WTC11 (cell line): Measurements from ENCODE around the gene GUCA2B. TPM values are rescaled to one million over a fixed set of nuclear protein-coding genes. Genes with fewer than 3 reads are reported as not detected.

Experiments
- ATAC-seq: fragments of 200-7000 bp; cut with Tn5 transposase; 2 replicates; pipeline ENCODE4 v1.10.0; 2021; ENCODE audit warnings: mild to moderate bottlenecking, moderate library complexity
- CTCF ChIA-PET: fragments of 300-600 bp; sonication (Branson Sonifier 250); formaldehyde crosslinking; loops from one replicate; lab custom pipeline; 2021; ENCODE audit warnings: antibody characterized with exemption; lab: Charles Lee
- POLR2A ChIA-PET: fragments of 350-600 bp; sonication (Branson Sonifier 250); formaldehyde crosslinking; loops from one replicate; lab custom pipeline; 2021; ENCODE audit warnings: antibody characterized with exemption; lab: Charles Lee
- DNase-seq: peaks from one replicate; pipeline ENCODE4 v3.0.0; 2021; ENCODE audit warnings: low spot score
- H3K27ac Mint-ChIP-seq: 2 replicates; pipeline ENCODE4 v1.8.0; 2021; ENCODE audit warnings: mixed read lengths
- H3K27me3 Mint-ChIP-seq: 2 replicates; pipeline ENCODE4 v1.8.0; 2021; ENCODE audit warnings: low read depth, mild to moderate bottlenecking, moderate library complexity, mixed read lengths
- H3K36me3 Mint-ChIP-seq: 2 replicates; pipeline ENCODE4 v1.8.0; 2021; ENCODE audit warnings: mixed read lengths
- H3K4me1 Mint-ChIP-seq: 2 replicates; pipeline ENCODE4 v1.8.0; 2022; ENCODE audit warnings: mixed read lengths
- H3K4me3 Mint-ChIP-seq: 2 replicates; pipeline ENCODE4 v1.8.0; 2021; ENCODE audit warnings: mild to moderate bottlenecking, moderate library complexity, mixed read lengths
- H3K9me3 Mint-ChIP-seq: 2 replicates; pipeline ENCODE4 v1.8.0; 2021; ENCODE audit warnings: mixed read lengths
- AFF4 ChIP-seq: sonication (generic); formaldehyde crosslinking; IDR thresholded peaks from 2 replicates; pipeline ENCODE4 v1.8.1; 2023; ENCODE audit warnings: mild to moderate bottlenecking, missing genetic modification reagents, borderline replicate concordance
- IRF2 ChIP-seq: sonication (generic); formaldehyde crosslinking; IDR thresholded peaks from 2 replicates; pipeline ENCODE4 v1.8.0; 2022; ENCODE audit warnings: low read depth, missing genetic modification reagents, borderline replicate concordance
- JAZF1 ChIP-seq: fragments of 250-450 bp; sonication (Bioruptor Pico); IDR thresholded peaks from 2 replicates; pipeline ENCODE4 v1.9.0; 2021; ENCODE audit warnings: moderate library complexity, mild to moderate bottlenecking, inconsistent platforms
- JUN ChIP-seq: sonication (generic); formaldehyde crosslinking; IDR thresholded peaks from 2 replicates; pipeline ENCODE4 v1.8.0; 2023; ENCODE audit warnings: mild to moderate bottlenecking, missing genetic modification reagents
- SOX15 ChIP-seq: fragments of 250-450 bp; sonication (Bioruptor Pico); IDR thresholded peaks from 2 replicates; pipeline ENCODE4 v1.9.0; 2021; ENCODE audit warnings: mild to moderate bottlenecking
- total RNA-seq: library from RNA; stranded (reverse); gene quantifications from 3 replicates; pipeline ENCODE4 v1.2.3, GENCODE V29; 2021
- TF ChIP-seq, protein P1 (sequence below): fragments of 250-450 bp; sonication (Bioruptor Pico); conservative IDR thresholded peaks from 2 replicates; pipeline ENCODE4 v1.9.0; 2021; ENCODE audit warnings: mild to moderate bottlenecking
- TF ChIP-seq, protein P2 (sequence below): sonication (generic); formaldehyde crosslinking; IDR thresholded peaks from 2 replicates; pipeline ENCODE4 v1.8.0; 2022; ENCODE audit warnings: missing genetic modification reagents

Gene GUCA2B
- total RNA-seq, 1 experiment from 2014 or later: not detected

- TF ChIP-seq AFF4 (CRISPR knock-in tag) (no peak), JAZF1 (CRISPR knock-in tag) (no peak)
- TF ChIP-seq, protein P1, sequence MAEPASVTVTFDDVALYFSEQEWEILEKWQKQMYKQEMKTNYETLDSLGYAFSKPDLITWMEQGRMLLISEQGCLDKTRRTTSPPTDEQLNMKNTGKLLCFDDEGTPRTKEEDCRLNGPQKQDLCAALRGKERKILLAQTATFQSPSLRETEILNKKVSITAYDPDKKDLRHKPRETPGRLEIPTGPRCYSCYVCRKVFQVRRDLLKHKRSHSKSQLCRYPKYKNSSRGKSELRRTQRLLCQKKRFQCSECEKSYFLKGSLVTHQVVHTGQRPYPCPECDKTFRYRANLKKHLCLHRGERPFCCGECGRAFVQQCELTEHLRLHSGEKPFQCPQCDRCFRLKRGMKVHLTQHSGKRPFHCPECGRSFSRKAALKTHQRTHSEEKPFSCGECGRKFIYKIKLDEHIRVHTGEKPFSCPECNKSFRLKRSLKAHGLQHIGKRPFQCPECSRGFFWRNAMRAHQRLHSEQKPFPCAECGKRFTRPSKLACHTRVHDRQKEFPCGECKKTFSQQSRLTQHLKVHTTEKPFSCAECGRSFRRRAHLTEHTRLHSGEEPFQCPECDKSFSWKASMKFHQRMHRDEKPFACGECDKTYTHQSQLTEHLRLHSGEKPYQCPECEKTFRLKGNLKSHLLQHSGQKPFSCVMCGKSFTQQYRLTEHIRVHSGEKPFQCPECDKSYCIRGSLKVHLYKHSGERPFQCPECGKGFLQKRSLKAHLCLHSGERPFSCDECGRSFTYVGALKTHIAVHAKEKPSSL: no peak
- TF ChIP-seq, protein P2, sequence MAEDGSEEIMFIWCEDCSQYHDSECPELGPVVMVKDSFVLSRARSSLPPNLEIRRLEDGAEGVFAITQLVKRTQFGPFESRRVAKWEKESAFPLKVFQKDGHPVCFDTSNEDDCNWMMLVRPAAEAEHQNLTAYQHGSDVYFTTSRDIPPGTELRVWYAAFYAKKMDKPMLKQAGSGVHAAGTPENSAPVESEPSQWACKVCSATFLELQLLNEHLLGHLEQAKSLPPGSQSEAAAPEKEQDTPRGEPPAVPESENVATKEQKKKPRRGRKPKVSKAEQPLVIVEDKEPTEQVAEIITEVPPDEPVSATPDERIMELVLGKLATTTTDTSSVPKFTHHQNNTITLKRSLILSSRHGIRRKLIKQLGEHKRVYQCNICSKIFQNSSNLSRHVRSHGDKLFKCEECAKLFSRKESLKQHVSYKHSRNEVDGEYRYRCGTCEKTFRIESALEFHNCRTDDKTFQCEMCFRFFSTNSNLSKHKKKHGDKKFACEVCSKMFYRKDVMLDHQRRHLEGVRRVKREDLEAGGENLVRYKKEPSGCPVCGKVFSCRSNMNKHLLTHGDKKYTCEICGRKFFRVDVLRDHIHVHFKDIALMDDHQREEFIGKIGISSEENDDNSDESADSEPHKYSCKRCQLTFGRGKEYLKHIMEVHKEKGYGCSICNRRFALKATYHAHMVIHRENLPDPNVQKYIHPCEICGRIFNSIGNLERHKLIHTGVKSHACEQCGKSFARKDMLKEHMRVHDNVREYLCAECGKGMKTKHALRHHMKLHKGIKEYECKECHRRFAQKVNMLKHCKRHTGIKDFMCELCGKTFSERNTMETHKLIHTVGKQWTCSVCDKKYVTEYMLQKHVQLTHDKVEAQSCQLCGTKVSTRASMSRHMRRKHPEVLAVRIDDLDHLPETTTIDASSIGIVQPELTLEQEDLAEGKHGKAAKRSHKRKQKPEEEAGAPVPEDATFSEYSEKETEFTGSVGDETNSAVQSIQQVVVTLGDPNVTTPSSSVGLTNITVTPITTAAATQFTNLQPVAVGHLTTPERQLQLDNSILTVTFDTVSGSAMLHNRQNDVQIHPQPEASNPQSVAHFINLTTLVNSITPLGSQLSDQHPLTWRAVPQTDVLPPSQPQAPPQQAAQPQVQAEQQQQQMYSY (CRISPR knock-in tag): no peak
Measured at GRCh38 chr1:42163536-42164503, 10.6 kb downstream of the GUCA2B start (continued).

DNA sequence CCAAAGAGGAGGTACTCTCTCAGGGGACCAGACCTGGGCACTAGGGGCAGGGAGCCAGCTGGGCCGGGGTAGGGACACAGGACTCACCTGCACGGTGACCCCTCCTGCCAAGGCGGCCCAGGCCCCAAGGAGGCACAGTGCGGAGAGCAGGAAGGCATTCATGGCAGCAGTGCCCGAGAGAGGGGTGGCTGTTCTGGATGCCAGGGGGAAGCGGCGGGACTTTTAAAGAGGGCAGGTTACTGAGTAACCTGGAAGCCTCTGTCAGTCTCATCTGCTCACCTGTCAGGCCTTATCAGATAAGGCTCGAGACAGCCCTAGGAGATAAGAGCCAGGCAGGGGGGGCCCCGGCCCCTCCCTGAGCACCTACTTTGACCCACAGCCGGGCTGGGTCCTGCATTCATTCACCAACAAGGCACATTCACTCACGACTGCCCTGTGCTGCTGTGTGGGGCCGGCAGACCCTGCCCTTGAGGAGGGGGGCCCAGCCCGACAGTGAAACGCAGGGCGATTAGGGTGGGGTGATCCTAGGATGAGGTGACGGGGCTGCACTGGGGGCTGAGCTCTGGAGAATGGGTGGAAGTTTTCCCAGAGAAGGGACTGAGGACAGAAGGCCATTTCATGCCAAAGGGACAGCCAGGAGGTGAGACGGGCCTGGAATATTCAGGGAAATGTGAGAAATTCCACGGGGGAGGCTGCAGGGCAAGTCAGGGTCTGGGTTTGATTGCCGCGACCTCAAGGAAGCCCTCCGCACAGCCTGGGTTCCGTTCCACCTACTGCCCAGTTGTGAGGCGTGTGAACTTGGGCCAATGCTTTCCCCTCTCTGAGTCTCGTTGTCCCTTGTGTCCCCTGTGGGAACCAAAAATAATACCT is 11.6 kb downstream of the GUCA2B start, which contains the start of gene GUCA2A:
Gene GUCA2A, minus strand, starts transcription at position 195 of the 870 bp plus-strand sequence. Its CDS starts 33 bp downstream, at position 162.
- Mint-ChIP-seq H3K27ac (no peak within 1 kb of the TSS), H3K9me3 (peaks cover 14% of the 10 kb centered on the region), H3K4me1 (peaks cover 10% of the 10 kb centered on the region), H3K27me3 (no peaks in the 10 kb centered on the region; the same call in 1 of the 2 replicates), H3K4me3 (no peak within 1 kb of the TSS), H3K36me3 (no peaks in the 10 kb centered on the region)
- DNase-seq (no peak), ATAC-seq (no peak)
- POLR2A ChIA-PET: no interaction called here
- TF ChIP-seq, protein P1: no peak
- TF ChIP-seq SOX15 (no peak), IRF2 (no peak), JUN (CRISPR knock-in tag) (no peak)
- CTCF ChIA-PET: interaction anchor here (0.6 to 5.2 kb wide), 2 partner anchors 9 to 599 kb away, joined by 3 to 38 read pairs; no protein-coding TSS in a partner anchor
